ENCODE measurements around the gene SH3RF2. TPM values are rescaled to one million over a fixed set of nuclear protein-coding genes. Genes with fewer than 3 reads are reported as not detected.

Gene SH3RF2
- total and polyA plus RNA-seq, 10 of the 15 experiments (the other 5 are each of a cell fraction or from before 2014, with no cell fraction given): 0.15 TPM; not detected in 9

DNA sequence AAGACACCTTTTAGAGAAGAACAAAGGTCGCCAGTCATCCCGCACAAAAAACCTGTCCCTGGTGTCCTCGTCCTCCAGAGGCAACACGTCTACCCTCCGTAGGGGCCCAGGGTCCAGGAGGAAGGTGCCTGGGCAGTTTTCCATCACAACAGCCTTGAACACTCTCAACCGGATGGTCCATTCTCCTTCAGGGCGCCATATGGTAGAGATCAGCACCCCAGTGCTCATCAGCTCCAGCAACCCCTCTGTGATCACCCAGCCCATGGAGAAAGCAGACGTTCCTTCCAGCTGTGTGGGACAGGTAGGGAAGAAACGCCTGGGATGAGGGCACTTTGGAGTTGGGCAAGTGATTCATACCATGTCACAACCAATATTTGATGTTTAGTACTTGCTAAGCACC lies 77.4 kb downstream of the SH3RF2 start:
- in situ Hi-C loops (cut with MboI): no loop called here
- H3K27ac ChIP-seq (ENCODE audit: control insufficient read depth, insufficient read depth): no peak overlapping the region
- ChIA-PET POLR2A (no interaction called here), RAD21 (ENCODE audit: unreplicated experiment) (no interaction called here), SMC1A (ENCODE audit: uncharacterized antibody, unreplicated experiment) (no interaction called here), CTCF (no interaction called here)
- 11% methylated on average over 9 of the region's 9 CpGs for WGBS (ENCODE audit: insufficient coverage, insufficient replicate concordance, low lambda C conversion rate, missing lambda C conversion rate)
- H2AFZ ChIP-seq (ENCODE audit: control insufficient read depth, low read depth, low read length): no peak overlapping the region
- DNase-seq (ENCODE audit: low read depth, low spot score): no peak
- FAIRE-seq: no peak
- no peaks in the 10 kb centered on the region for H3K9me3 ChIP-seq (replicated peaks; ENCODE audit: control insufficient read depth, insufficient read depth, low read length)
- no peaks in the 10 kb centered on the region for H3K4me1 ChIP-seq (ENCODE audit: control insufficient read depth, insufficient read depth, low read length)
- no peak overlapping the region for H3K4me3 ChIP-seq
- no peak overlapping the region for H3K4me2 ChIP-seq (ENCODE audit: control insufficient read depth, insufficient read depth)
- TF ChIP-seq CREM (IDR thresholded peaks at IDR 0.05; ENCODE audit: low read depth) (no peak), CHD4 (IDR thresholded peaks at IDR 0.05) (no peak), ASH2L (IDR thresholded peaks at IDR 0.05; ENCODE audit: borderline replicate concordance, low read depth) (no peak), HDAC6 (IDR thresholded peaks at IDR 0.05; ENCODE audit: unreplicated experiment) (no peak), POLR2AphosphoS5 (IDR thresholded peaks at IDR 0.05; ENCODE audit: low read length) (no peak), MEF2B (IDR thresholded peaks at IDR 0.05; ENCODE audit: partially characterized antibody, poor library complexity, severe bottlenecking) (no peak), TARDBP (IDR thresholded peaks at IDR 0.05; ENCODE audit: borderline replicate concordance) (no peak), DPF2 (IDR thresholded peaks at IDR 0.05) (no peak), SREBF2 (IDR thresholded peaks at IDR 0.05; ENCODE audit: low read length) (no peak), SMC3 (IDR thresholded peaks at IDR 0.05; ENCODE audit: borderline replicate concordance, low read length) (no peak), RUNX3 (IDR thresholded peaks at IDR 0.05; ENCODE audit: low read length) (no peak)
- TF ChIP-seq, protein P1, sequence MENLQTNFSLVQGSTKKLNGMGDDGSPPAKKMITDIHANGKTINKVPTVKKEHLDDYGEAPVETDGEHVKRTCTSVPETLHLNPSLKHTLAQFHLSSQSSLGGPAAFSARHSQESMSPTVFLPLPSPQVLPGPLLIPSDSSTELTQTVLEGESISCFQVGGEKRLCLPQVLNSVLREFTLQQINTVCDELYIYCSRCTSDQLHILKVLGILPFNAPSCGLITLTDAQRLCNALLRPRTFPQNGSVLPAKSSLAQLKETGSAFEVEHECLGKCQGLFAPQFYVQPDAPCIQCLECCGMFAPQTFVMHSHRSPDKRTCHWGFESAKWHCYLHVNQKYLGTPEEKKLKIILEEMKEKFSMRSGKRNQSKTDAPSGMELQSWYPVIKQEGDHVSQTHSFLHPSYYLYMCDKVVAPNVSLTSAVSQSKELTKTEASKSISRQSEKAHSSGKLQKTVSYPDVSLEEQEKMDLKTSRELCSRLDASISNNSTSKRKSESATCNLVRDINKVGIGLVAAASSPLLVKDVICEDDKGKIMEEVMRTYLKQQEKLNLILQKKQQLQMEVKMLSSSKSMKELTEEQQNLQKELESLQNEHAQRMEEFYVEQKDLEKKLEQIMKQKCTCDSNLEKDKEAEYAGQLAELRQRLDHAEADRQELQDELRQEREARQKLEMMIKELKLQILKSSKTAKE (IDR thresholded peaks at IDR 0.05; ENCODE audit: low read depth, poor library complexity, severe bottlenecking): no peak
- H3K36me3 ChIP-seq (ENCODE audit: control insufficient read depth in 2 of 2, insufficient read depth in 2 of 2, low read length in 1 of 2): no peaks in the 10 kb centered on the region
- no peaks in the 10 kb centered on the region for H4K20me1 ChIP-seq (ENCODE audit: control insufficient read depth, insufficient read depth)
- no peak overlapping the region for H3K9ac ChIP-seq (ENCODE audit: control insufficient read depth, insufficient read depth, low read length)
- no TSS peak for BruUV-seq (replicated peaks)
- H3K79me2 ChIP-seq (ENCODE audit: control insufficient read depth, insufficient read depth, low read length): no peaks in the 10 kb centered on the region
- ATAC-seq: no peak
- H3K27me3 ChIP-seq (replicated peaks in 1 of 2; ENCODE audit: control insufficient read depth in 2 of 2, insufficient read depth in 2 of 2, low read length in 1 of 2): no peaks in the 10 kb centered on the region
- intact Hi-C loops (cut with micrococcal nuclease; ENCODE audit: unreplicated experiment): no loop called here

Measured in GM12878 (cell line).